ENCODE results near the gene LRRC8C. TPM values are rescaled to one million over a fixed set of nuclear protein-coding genes. Genes with fewer than 3 reads are reported as not detected.
"Not testable (repeated sequence)": the region's sequence is repeated elsewhere in the genome, so short reads cannot be mapped to it uniquely, and the experiment has no call there.

Gene LRRC8C
- polyA plus RNA-seq, 4 donors: 6.8 to 10.3 (median 8.4) TPM

DNA sequence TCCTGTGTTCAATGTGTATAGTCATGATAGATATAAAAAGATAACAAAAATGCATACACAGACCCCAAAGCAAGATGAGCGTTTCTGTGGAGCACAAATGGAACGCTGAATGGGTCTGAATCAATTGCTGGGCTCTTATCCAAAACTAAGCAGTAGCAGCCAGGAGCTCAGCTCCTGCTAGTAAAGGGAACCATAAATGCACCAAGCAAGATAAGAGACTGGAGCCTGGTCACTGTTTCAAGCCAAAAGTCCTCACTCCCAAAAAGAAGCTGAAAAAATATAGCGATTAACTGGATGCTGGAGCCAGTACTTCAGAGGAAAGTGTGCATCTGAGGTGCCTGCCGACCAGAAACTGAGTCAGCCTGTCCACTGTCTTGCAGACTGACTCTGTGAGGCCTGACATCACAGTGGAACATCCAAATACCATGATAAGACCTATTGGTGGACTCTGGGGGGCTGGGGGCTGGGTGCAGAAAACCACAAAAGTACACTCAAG is 68.9 kb downstream of the LRRC8C start:
- DNase-seq (ENCODE audit: low read depth in 4 of 4, low spot score in 3 of 4): no peak

DNA sequence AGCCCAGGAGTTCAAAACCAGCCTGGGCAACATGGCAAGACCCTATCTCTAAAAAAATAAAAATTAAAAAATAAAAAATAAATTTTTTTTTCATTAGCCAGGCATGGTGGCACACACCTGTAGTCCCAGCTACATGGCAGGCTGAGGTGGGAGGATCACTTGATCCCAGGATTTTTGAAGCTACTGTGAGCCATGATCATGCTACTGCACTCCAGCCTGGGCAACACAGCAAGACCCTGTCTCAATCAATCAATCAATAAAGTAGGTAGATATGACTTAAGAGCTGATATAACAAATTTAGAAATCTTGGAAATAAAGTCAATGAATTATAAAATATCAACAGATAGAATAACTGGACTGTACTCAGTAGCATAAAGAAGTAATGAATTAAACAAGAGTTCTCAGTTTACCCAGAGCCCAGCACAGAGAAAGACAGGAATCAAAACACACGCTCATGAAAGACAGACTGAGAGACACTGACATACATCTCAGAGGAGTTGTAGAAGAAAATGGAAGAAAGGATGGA is 69.7 kb downstream of the LRRC8C start:
- no peak for DNase-seq (ENCODE audit: low read depth in 4 of 4, low spot score in 3 of 4)

DNA sequence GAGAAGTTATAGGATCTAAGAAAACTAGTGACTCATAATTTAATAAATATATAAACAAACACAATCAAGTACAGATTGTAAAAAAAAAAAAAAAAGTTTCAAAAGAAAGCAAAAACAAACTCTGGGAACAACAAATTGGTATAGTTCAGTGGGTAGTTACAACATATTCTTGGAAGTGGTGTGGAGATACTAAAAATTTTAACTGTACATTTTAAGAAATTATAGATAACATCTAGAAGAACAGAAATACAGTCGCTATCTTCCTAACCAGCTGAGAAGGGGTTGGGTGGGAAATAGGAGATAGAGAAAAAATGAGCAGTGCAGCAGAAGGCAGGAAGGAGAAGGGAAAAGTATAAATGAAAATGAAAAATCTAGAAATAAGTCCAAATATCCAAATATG is 70.5 kb downstream of the LRRC8C start:
- DNase-seq (ENCODE audit: low read depth in 4 of 4, low spot score in 3 of 4): no peak

DNA sequence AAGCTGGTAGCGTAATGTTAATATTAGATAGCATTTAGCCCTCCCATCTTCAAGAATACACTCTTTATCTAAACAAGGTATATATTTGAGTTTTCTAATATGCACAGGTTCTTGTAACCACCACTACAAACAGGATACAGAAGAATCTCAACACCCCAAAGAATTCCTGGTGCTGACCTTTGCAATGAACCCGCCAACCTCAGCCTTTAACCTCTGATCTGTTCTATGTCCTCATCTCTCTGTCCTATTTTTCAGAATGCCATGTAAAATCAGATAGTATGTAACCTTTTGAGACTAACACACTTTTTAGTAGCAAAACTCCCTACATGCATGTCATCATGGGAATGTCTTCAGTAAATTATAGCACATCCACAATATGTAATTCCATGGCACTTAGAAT is 71.1 kb downstream of the LRRC8C start:
- DNase-seq (ENCODE audit: low read depth in 4 of 4, low spot score in 3 of 4): no peak

DNA sequence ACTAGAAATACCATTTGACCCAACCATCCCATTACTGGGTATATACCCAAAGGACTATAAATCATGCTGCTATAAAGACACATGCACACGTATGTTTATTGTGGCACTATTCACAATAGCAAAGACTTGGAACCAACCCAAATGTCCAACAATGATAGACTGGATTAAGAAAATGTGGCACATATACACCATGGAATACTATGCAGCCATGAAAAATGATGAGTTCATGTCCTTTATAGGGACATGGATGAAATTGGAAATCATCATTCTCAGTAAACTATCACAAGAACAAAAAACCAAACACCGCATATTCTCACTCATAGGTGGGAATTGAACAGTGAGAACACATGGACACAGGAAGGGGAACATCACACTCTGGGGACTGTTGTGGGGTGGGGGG is 72.0 kb downstream of the LRRC8C start:
- DNase-seq (ENCODE audit: low read depth in 4 of 4, low spot score in 3 of 4): not testable (repeated sequence)

DNA sequence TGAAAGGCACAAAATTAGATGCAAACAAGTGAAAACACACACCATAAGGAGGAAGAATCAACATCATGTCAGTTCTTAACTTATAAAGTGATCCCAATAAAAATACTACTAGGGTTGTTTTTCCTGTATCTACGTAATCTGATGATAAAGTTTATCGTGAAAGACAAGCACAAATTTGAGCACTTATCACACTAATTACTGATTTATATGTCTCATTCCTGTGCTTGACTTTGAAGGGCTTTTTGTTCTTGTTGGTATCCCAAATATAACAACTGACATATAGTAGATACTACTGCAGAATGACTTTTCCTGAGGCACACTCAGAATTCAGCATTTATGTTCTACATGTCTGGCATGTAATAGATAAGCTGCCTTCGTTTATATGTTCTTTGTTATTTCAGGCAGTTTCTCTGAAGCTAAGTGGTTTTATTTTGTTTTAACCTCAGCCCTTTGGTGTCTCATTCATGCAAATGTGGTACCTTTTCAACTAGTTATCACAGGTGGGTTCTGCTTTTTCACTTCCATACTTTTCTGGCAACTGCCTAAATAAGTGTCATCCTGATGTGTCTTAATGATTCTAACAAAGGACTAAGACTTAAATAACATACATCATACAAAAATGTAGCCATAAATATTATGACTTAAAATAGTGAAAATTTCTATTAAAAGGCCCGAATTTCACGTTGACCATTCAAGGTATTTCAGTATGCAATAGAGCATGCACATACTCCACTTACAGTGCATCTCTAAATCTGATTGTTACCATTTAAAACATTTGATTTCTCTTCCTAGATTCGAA is 73.2 kb downstream of the LRRC8C start:
- no peak for DNase-seq (ENCODE audit: low read depth in 4 of 4, low spot score in 3 of 4)

DNA sequence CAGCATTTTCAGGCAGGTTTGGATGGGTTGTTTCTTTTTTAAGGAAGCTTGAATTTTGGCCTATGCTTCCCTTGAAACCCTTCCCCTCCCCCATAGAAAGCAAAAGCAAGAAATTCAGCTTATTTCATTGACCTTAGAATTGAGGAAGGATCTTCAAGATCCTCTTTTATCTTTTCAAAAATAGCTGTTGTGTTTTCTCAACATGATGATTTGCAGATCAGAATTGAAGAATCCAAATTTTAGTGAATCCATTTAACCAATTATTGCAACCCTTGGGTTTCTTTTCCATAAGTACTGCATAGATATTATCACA is 73.7 kb downstream of the LRRC8C start:
- DNase-seq (ENCODE audit: low read depth in 4 of 4, low spot score in 3 of 4): no peak

DNA sequence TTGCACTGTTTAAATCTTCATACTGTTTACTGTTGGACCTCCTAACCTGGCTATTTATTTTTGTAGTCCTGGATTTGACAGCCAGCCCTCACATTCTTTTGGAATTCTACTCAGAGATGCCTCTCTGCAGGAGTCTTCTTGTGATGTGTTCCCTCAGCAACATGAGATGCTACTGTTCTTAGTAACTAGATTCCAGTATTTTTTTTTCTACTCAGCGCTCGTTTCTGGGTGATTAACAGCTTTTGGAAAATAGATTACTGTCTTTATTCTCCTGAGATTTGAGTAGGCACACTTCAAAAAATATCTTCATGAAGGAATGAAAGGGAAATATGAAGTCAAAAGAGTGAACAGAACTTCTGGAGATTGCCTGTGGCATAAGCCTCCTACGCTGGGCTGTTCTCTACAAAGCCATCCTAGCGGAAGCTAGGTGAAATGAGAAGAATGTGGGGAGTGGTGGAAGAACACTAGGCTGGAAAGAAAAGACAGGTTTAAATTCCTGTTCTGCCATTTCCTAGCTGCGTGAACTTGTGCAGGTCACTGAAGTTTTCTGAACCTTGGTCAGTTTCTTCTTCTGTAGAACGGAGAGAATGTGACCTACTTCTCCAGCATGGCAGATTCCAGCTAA is 75.9 kb downstream of the LRRC8C start:
- no peak for DNase-seq (ENCODE audit: low read depth in 4 of 4, low spot score in 3 of 4)

DNA sequence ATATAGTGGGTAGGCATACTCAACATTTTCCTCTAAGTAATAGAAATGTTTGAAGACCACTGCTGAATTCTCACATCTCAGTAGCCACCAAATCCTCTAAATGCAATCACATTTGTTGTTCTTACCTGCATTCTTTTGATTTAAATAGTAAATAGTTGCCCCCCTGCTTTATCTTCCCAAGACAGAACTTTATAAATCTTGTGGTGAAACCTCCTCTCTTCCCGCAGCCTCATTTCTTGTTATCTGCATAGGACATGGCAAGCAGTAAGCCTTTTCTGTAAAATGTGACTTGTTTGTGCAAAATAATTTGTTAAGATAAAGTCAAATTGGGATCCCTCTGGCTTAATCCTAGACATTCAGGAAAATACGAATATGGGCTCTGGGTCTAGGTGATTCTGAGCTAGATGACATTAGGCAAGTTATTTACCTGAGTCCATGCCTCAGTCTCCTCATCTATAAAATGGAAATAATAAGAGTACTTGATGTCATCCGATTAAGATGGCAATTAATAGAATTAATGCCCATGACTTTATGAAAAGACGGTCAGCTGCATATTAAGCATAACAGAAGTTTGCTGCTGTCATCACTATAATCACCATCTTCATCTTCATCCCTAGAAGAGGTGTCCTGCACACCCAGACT is 77.7 kb downstream of the LRRC8C start:
- no peak for DNase-seq (ENCODE audit: low read depth in 4 of 4, low spot score in 3 of 4)

DNA sequence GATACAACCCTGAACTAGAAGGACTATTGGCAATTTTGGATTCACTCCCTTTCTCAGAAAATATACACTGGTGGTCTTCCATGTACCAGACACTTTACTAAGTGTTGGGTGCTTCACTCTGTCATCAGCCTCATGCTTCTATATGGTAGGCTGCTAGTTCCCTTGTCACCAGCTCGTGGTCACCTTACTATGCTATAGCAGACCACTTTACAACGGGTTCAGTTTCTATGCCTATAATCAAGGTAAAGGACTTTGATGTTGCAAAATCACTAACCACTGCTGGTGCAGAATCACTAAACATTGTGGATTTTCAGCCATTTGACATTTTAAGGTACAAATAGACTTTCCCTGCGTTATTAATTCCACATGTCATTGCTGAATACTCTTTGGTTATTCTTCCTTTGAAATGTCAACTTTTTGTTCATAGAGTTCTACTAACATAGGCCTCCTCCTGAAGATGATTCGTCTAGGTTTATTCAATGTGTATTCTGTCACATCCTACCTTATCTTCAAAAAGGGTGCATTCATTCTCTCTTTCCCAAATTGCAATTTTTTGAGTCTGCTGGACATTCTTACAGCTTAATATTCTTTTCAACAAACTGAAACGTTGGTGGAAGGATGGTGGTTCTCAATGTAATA is 78.3 kb downstream of the LRRC8C start:
- DNase-seq (ENCODE audit: low read depth in 4 of 4, low spot score in 3 of 4): no peak

DNA sequence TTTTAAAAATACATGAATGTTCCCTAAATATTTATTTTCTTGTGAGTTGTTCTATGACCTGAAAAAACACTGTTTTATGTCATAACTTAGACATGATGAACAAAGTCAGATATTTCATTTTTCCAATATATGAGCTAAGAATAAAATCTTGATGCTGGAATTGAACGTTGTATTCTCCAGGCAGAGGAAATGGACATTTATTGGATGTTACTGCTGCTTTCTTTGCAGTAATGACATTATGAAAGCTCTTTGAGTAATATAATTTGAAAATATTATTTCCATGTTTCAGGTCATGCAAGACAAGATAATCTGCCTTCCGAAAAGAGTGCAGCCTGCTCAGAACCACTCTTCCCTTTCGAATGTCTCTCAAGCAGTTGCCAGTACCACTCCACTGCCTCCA is 79.5 kb downstream of the LRRC8C start:
- no peak for DNase-seq (ENCODE audit: low read depth in 4 of 4, low spot score in 3 of 4)

DNA sequence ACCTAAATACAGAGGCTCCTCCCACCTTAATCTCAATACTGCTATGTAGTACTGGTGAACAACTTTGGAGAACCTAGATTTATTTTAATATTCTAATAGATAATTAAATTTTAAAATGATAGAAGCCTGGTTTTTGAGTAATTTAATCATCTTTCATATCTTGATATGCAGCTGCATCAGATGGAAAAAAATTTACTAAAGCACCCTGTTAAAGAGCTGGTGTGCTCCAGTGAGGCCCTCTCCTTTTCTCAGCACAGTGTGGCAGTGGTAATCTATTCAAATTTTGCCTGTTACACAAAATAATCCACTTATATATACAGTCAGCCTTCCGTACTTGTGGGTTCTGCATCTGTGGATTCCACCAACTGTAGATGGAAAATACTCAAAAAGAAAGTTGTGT is 82.8 kb downstream of the LRRC8C start:
- no peak for DNase-seq (ENCODE audit: low read depth in 4 of 4, low spot score in 3 of 4)

DNA sequence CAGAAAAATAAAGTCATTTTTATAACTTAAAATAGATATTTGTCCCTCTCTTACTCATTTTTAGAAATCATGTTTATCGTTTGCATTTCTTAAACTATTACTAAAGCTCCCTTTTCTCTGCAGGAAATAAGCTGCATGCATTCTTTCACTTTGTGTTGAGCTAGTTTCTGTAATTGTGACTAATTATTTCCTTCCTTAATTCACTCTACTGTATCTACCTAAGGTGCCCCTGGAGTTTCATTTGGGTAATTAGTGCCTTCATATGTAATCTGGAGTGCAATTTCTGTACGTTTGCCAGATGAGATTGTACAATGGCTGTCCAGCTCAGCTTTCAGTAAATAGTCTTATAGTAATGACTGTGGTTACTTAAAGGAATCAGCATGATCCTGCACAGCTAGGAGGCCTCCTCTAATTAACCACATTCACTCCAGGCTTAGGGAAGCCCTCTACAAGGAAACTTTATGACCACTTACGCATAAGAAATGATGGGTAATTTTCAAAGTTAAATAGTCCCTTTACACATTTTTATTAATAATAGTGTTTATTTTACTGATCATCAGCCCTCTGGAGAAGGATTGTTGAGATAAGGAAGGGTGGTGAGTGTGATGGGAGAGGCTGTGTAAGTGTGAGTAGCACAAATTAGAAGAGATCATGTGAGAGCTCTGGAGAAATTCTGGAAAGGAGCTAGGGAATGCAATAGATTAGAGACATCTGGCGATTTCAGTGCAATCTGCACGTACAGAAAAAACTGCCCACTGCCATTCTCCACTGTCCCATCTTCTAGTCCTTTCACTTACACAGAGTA is 86.8 kb downstream of the LRRC8C start:
- DNase-seq (ENCODE audit: low read depth in 4 of 4, low spot score in 3 of 4): no peak

DNA sequence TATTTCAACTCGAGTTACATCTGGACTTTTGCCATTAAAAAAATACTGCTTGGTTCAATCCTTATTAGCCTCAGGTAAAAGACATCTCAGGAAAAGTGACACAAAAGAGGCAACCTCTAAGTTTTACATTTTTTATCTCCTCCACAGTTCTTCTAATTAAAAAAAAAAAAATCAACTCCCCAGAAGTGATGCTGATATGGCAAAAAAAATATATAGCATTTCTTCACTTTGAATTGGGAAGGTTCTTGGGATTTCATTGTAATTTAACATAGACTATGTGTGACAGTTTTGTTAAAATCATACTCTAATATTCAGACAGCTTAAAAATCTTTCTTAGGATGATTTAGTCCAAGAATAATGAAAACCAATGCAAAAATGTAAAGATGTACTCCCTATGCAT is 87.9 kb downstream of the LRRC8C start:
- DNase-seq (ENCODE audit: low read depth in 4 of 4, low spot score in 3 of 4): no peak

DNA sequence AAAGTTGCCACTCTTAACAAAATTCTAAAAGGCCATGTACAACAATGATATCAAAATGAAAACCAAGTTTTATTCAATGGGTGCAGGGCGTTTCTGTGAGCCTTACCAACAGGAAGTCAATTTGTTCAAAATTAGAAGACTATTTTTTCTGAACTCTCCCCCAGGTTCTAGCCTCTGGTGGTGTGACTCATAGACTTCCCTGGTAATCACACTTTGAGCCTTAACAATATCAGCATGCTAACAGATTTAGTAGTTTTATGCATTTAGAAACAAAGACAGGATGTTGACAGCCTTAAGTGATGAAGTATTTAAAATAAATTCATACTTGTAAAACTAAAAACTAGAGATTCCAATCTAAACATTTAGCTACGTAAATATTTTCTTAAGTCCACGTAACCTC is 88.4 kb downstream of the LRRC8C start:
- no peak for DNase-seq (ENCODE audit: low read depth in 4 of 4, low spot score in 3 of 4)

DNA sequence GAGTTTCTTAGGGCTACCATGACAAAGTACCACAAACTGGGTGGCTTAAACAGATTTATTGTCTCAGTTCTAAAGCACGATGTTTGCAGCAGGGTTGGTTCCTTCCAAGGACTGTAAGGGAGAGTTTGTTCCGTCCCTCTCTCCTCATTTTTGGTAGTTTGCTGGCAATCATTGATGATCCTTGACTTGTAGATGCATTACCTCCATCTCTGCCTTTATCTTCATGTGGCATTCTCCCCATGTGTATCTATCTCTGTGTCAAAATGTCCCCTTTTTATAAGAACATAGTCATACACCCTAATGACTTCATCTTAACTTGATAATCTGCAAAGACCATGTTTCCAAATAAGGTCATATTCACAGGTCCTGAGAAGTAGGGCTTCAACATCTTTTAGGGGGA is 90.2 kb downstream of the LRRC8C start:
- DNase-seq (ENCODE audit: low read depth in 4 of 4, low spot score in 3 of 4): no peak

DNA sequence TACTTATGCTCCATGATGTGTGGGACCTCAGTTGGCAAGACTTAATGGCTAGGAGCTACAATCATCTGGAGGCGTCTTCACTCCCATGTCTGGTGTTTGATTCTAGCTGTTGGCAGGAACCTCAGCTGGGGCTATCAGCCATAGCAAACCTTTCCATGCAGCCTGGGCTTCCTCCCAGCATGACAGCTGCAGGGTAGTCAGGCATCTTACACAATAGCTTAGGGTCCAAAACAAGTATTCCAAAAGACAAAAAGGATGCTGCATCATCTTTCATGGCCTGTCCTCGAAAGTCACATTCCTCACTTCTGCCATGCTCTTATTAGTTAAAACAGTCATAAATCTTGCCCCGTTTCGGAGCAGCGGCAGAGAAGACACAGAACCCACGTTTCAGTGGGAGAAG is 90.9 kb downstream of the LRRC8C start:
- no peak for DNase-seq (ENCODE audit: low read depth in 4 of 4, low spot score in 3 of 4)

DNA sequence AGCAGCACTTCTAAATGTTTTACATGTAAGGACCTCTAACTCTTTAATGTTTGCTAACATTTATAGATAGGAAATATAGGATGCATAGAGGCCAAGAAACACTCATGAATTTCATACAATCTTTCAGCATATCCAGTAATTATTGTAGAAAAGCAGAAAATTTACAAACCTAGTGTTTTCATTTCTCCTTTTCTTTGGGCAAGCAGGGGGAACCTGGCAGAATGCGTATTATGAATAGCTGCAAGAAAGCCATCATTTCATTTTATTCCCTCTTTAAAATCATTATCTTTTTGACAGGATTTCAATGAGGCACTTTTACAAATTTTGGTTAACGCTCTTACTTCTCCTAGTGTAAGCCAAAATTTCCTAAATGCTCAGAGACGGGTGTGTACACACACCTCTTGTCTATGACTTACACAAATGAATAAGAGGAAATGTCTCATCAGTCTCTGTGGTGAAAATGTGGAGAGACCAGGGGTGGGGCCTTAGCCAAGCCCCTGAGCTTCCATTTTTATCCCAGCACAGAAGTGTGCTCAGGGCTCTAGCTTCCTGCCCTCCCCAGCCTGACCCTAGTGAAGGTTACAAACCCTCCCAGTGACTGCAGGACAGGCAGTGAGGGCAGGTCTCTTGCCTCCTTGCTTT is 91.6 kb downstream of the LRRC8C start:
- DNase-seq (ENCODE audit: low read depth in 4 of 4, low spot score in 3 of 4): no peak

DNA sequence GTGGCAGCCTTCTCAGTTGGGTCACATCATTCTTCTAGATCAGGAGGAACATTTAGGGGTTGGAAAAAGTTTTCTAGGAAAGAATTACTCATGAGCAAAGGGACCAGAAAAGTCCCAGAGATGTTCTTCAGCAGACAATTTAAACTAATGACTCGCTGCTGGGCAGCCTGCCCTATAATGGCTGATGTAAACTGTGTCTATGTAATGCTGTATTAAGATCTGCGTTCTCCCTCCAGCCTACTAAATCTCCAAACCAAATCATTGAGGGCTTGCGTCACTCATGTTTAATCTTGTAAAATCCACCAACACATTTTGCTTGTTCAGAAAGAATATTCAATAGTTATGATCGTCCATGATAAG is 92.1 kb downstream of the LRRC8C start:
- no peak for DNase-seq (ENCODE audit: low read depth in 4 of 4, low spot score in 3 of 4)

DNA sequence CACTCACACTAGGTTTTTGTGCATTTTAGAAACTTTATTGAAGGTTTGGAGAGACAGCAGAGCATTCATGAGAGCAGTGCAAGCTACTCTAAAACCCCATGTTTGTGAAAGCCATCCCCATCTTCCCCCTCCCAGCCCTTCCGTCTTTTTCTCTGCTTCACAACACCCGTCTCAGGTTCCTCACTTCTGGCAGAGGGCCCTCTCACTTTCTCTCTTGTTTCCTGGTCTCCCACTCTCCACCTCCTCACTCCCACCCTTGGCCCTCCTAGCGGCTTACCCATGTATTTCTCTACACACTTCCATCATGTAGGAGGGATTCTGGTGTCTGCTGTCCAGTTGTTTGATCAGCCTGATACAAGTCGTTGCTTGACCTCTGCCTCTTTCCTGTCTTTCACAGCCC is 92.7 kb downstream of the LRRC8C start:
- no peak for DNase-seq (ENCODE audit: low read depth in 4 of 4, low spot score in 3 of 4)

Measured in left renal pelvis (tissue), 4 donors.